Activated T-cell treated with anti-CD3 and anti-CD28 coated beads for 4 hours (primary cell): Measurements from ENCODE around the gene PHYKPL.

ENCODE experiments used
- DNase-seq: peaks from one replicate; pipeline ENCODE4 v3.0.0-alpha.2; 2020

Gene PHYKPL

DNA sequence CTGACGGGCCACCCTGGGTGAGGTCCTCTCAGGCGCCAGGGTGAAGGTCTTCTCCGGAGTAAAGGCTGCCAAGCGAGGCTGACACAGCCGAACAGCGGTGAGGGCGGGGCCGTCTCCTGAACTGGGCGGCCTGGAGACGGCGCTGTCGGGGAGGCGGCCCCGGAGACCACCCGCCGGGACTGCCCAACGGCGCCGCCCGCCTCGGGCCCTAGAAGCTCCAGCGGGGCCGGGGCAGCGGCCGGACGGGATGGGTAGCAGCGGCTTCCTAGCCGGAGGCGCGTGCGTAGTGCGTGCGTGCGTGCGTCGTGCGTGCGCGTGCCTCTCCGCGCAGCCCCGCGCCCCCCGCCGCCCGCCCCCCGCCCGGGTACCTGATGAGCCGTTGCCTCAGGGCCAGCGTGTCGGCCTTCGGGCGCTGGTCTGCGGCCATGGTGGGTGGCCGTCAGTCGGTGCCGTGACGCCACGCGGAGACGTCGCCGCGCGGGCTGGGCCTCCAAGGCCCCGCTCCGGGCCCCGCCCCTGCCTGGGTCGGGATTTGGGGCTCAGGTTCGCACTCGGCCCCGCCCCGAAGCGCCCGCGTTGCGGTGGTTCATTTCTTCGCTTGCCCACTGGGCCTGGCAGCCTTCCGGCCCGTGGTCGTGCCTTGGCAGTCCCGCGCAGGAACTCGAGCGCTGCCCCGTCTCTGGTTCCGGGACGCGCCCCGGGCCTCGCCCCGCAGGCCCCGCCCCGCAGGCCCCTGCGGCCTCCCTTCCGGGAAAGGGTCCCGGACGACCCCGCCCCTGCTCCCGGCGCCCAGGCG lies at the start of gene PHYKPL:
Gene PHYKPL (minus strand): TSS at position 679 of the 796 bp plus-strand sequence. CDS start 252 bp downstream, at position 427.
- DNase-seq: peak; percentile 45

- DNase-seq: no peak
These were observed 49.8 kb upstream of the PHYKPL start for GRCh38 chr5:178282391-178282790.

- DNase-seq: no peak
These were observed 48.7 kb upstream of the PHYKPL start for GRCh38 chr5:178281331-178281730.

DNA sequence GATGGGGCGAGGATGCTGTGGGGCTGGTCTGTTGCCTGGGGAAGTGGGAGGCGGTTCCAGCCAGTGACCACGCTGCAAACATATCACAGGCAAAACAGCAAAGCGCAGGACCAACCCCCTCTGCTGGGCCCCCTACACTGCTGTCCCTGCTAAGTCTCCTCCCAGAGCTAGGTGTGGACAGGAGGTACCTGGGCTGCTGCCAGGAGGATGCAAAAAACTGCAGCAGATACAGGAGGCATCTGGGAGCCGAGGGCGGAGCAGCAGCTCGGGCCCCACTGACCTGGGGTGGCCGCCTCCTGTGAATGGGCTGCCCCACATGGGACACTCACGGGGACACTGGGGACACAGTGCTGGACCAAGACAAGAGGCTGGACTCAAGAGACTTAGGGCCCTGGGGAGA lies 48.0 kb upstream of the PHYKPL start:
- DNase-seq: no peak

- DNase-seq: peak; percentile 35
These were observed 47.3 kb upstream of the PHYKPL start for GRCh38 chr5:178279723-178280438.

- no peak for DNase-seq
These were observed 46.6 kb upstream of the PHYKPL start for GRCh38 chr5:178279026-178279722.

DNA sequence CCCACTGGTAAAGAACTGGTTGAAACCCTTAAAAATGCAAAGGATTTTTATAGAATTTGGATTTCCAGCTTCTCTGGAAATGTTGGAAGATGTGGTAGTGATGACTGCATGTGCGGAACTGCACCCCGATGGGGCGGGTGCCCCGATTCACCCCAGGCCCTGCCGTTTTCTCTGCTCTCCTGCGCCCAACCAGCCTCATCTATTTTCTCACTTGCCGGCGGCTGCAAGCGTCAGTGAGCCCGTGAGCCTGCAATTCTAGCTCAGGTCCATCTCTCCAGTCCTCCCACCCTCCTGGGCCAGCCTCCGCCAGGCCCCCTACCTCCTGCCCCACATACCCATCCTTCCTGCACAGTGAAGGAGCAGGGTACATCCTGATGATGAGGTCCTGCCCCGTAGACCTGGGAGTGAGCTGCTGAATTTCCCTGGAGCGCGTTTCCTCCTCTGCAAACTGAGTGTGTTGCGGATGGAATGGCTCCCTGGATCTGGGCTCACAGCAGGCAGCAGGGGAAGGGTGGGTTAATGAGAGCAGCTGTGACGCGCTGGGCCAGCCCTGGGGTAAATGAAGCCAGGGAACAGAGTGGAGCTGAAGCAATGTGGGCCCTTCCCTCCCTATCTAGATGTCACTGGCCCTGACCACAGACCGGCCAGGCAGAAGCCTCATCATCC lies 45.9 kb upstream of the PHYKPL start:
- DNase-seq: no peak

DNA sequence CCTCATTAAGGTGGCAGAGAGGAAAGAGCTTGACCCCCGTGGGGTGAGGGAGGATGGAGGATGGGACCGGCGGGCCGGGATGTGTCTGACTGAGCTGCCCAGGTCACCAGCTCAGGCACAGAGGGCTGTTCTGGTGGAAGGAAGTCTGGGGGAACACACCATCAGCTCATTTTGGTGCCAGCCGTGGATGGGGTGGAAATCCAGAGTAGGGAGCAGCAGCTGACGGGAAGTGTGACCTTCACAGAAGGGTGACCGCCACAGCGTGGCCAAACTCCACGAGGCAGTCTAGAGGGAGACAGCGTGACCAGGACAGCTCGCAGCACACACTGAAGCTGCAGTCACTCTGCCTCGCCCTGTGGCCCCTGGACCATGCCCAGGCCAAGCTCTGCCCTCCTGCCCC lies 45.3 kb upstream of the PHYKPL start:
- no peak for DNase-seq

DNA sequence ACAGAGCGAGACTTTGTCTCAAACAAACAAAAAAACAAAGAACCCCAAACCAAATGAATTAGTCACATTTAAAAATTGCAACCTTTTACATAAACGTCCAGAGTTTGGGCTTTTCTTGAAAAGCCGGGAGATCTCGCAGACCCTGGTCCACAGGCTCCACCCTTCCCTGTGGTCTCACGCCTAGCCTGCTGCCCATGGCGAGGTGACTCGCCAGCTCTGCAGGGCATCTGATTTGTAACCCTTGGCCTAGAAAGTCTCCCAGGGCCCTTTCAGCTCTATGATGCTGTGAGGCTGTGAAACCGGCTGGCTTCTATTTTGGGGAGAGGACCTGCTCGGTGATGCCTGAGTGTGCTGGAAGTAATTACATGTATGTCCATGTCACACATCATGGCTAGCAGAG lies 44.7 kb upstream of the PHYKPL start:
- DNase-seq: no peak

- DNase-seq: no peak
These were observed 42.4 kb upstream of the PHYKPL start for GRCh38 chr5:178274781-178275537.

DNA sequence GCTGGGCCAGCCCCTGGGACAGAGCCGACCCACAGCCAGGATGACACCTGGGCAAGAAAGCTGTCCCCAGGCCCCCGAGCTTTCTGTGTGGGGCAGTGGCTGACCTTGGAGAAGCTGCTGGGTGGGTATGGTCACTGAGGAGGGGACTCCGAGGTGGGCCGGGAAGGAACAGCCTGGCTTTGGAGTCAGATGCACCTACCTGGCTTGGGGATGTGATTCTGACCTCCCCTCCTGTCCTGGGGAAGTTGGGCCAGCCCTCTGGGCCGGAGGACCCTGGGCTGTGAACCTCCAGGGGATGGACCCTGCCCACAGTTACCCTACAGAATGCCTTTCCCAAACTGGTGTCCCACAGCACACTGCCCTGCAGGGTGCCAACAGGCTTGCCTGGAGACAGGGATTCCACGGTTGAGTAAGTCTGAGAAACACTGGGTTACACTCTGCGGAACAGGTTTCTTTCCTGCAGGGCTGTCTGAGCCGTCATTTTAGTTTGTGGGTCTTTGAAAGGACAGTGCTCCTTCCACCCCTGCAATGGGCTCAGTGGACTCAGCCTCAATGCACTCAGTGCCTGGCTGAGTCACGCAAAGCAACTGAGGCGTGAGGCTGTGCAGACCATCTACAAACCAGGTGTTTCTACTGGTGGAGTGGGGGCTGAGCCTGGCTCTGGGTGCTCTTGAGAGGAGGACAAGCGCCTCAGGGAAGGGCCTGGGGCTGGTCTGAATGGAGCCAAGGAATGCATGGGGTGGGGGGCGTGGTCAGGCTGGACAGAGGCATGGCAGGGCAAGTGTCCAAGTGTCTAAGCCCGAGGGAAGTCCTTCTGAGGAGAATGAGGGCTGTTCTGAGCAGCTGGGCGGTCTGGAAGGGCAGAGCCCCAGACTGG lies 41.3 kb upstream of the PHYKPL start:
- DNase-seq: no peak

DNA sequence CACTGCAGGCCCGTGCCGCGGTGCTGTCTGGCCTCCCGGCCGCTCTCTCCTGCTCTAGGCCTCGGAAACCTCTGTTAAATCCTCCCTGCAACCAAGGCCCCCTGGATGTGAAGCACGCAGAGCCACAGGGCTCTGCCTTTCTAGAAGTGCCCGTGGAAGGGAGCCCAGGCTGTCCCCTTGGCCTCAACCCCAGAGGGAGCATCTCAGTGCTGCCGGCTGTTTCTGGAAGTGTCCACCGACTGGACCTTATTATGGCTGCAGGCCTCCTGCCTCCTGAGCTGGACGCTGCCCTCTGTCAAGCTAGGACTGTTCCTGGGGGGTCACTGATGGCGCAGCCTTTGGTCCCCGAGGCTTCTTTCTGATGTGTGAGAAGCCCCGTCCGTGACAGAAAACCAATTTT lies 40.4 kb upstream of the PHYKPL start:
- no peak for DNase-seq

DNA sequence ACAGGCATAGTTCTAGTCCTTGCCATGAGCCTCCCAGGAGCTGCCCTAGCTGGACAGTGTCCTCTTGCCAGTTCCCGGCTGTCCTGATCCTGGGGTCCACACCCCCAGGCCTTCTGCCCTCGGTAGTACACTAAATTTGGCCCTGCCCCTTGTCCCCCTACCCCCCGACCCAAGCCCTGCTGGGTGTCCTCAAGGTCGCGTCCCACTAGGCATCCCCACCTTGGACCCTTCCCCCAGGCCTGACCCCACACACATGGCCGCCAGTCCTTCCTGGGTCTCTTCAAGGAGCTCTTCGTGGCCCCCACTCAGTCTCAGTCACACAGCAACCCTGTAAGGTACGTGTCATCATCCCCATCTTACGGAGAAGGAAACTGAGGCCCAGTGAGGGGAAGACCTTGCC lies 40.0 kb upstream of the PHYKPL start:
- DNase-seq: no peak

- DNase-seq: no peak
These were observed 39.3 kb upstream of the PHYKPL start for GRCh38 chr5:178271726-178272479.

- no peak for DNase-seq
These were observed 38.6 kb upstream of the PHYKPL start for GRCh38 chr5:178271231-178271630.

GRCh38 chr5:178269499-178269898 lies 36.9 kb upstream of the PHYKPL start:
- DNase-seq: no peak

DNA sequence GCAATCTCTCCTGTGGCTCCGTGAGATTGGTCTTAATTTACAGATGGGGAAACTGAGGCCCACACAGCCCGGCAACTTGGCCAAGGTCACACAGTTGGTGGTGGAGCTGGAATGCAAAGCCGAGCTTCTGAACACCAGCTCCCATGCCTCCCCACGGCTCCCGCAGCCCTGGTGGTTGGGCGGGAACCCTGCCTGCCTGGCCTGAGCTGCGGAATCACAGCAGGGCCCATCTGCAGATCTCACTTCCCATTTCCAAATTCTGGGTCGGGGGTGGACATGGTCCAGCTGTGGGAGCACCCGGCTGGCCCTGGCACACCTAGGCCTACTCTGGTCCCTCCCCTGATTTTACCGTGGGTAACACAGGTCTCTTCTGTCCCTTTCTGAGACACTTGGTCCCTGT lies 35.3 kb upstream of the PHYKPL start:
- no peak for DNase-seq

GRCh38 chr5:178267245-178267644 lies 34.6 kb upstream of the PHYKPL start:
- no peak for DNase-seq

- no peak for DNase-seq
These were observed 34.0 kb upstream of the PHYKPL start for GRCh38 chr5:178266581-178266980.

GRCh38 chr5:178265746-178266145 lies 33.1 kb upstream of the PHYKPL start:
- no peak for DNase-seq

DNA sequence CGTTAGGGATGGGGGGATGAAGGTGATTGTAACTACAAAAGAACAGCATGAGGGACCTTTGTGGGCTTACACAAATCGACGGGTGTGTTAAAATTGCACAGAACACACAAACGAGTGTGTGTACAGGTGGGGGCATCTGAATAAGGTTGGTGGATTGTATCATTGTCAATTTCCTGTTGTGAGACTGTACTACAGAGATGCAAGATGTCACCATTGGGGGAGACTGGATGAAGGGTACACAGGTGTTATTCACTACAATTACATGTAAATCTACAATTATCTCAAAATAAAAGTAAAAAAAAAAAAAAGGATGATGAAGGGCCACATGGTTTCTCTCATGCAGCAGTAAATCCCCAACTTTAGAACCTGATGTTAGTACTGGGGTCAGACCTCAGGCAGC lies 31.4 kb upstream of the PHYKPL start:
- no peak for DNase-seq
